ENCODE measurements around the gene PRKCE. TPM values are rescaled to one million over a fixed set of nuclear protein-coding genes. Genes with fewer than 3 reads are reported as not detected.

Gene PRKCE
- total RNA-seq, 1 experiment from 2014 or later = 21.7 TPM

DNA sequence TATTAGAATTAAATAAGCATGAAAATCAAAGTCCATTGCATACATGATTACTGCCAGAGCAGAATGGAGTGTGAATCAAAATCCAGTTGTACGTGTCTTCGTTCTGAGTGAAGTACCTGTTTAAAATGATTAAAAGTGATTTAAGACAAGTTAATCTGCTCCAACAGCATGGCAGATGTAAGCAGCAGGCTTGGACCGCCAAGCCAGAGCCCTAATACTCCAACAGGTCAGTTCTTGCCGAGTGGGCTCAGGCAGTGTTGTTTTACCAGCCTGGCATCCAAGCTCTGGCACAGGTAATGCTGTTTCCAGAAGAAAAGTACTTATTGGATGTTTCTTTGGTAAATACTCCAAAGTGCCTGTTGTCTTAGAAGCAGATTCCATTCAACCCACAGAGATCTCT, 474.3 kb downstream of the PRKCE start:
- intact Hi-C loops (cut with micrococcal nuclease; ENCODE audit: unreplicated experiment) = no loop called here
- CTCF ChIA-PET = no interaction called here
- POLR2A ChIA-PET (ENCODE audit: unreplicated experiment) = no interaction called here

DNA sequence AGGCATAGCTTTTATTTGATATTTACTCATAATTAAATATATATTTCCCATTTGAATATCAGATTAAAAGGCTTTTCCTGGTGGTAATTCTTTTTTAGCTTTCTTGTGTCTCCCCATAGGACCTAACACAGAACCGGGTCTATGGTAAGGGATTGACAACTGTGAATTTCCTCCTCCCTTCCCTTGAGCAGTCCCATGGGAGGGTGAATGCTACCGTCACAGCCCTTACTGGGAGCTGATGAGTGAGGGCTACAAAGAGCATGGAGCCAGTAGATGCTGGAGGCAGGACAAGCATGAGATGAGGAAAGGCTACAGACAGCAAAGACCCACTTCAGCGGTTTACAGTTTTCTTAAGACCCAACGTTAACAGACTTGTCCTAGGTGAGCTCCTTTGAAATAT, 475.1 kb downstream of the PRKCE start:
- Histone ChIP-seq H3K9me3 (ENCODE audit: insufficient read depth, low read depth) (no peaks in the 10 kb centered on the region), H3K79me2 (ENCODE audit: low read depth) (no peaks in the 10 kb centered on the region), H3K27ac (no peak overlapping the region), H4K20me1 (ENCODE audit: insufficient read depth) (no peaks in the 10 kb centered on the region), H3K36me3 (ENCODE audit: low read depth) (no peaks in the 10 kb centered on the region), H3K9me2 (ENCODE audit: insufficient read depth) (no peaks in the 10 kb centered on the region), H3K4me3 (no peak overlapping the region), H3F3A (ENCODE audit: insufficient read depth, low read depth) (peaks cover 18% of the 10 kb centered on the region), H3K4me2 (no peak overlapping the region), H3K4me1 (replicated peaks; ENCODE audit: insufficient read depth) (peaks cover 22% of the 10 kb centered on the region), H3K27me3 (ENCODE audit: insufficient read depth, low read depth) (no peaks in the 10 kb centered on the region), H2AFZ (no peak overlapping the region)
- BruUV-seq (replicated peaks) = no TSS peak
- intact Hi-C loops (cut with micrococcal nuclease; ENCODE audit: unreplicated experiment) = no loop called here
- ChIA-PET POLR2A (ENCODE audit: unreplicated experiment) (no interaction called here), CTCF (no interaction called here)
- DNase-seq = no peak
- no peak for TF ChIP-seq EZH2 (IDR thresholded peaks at IDR 0.05; ENCODE audit: low read depth)
- TF ChIP-seq, protein P1, sequence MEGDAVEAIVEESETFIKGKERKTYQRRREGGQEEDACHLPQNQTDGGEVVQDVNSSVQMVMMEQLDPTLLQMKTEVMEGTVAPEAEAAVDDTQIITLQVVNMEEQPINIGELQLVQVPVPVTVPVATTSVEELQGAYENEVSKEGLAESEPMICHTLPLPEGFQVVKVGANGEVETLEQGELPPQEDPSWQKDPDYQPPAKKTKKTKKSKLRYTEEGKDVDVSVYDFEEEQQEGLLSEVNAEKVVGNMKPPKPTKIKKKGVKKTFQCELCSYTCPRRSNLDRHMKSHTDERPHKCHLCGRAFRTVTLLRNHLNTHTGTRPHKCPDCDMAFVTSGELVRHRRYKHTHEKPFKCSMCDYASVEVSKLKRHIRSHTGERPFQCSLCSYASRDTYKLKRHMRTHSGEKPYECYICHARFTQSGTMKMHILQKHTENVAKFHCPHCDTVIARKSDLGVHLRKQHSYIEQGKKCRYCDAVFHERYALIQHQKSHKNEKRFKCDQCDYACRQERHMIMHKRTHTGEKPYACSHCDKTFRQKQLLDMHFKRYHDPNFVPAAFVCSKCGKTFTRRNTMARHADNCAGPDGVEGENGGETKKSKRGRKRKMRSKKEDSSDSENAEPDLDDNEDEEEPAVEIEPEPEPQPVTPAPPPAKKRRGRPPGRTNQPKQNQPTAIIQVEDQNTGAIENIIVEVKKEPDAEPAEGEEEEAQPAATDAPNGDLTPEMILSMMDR (conservative IDR thresholded peaks at IDR 0.05) = no peak

More for the DNA sequence above, 474.3 kb downstream of the PRKCE start:
- DNase-seq = no peak
- H3K27me3 ChIP-seq (ENCODE audit: insufficient read depth, low read depth) = no peaks in the 10 kb centered on the region
- BruUV-seq (replicated peaks) = no TSS peak
- H2AFZ ChIP-seq = no peak overlapping the region
- H3K4me2 ChIP-seq = no peak overlapping the region
- H3K79me2 ChIP-seq (ENCODE audit: low read depth) = no peaks in the 10 kb centered on the region
- peaks cover 30% of the 10 kb centered on the region for H3K4me1 ChIP-seq (replicated peaks; ENCODE audit: insufficient read depth)
- H3K9me2 ChIP-seq (ENCODE audit: insufficient read depth) = no peaks in the 10 kb centered on the region
- peaks cover 22% of the 10 kb centered on the region for H3F3A ChIP-seq (ENCODE audit: insufficient read depth, low read depth)
- no peak overlapping the region for H3K4me3 ChIP-seq
- no peak overlapping the region for H3K27ac ChIP-seq
- H3K36me3 ChIP-seq (ENCODE audit: low read depth) = no peaks in the 10 kb centered on the region
- TF ChIP-seq EZH2 (IDR thresholded peaks at IDR 0.05; ENCODE audit: low read depth) = no peak
- TF ChIP-seq, protein P1 (conservative IDR thresholded peaks at IDR 0.05) = no peak
- H3K9me3 ChIP-seq (ENCODE audit: insufficient read depth, low read depth) = no peaks in the 10 kb centered on the region
- no peaks in the 10 kb centered on the region for H4K20me1 ChIP-seq (ENCODE audit: insufficient read depth)

DNA sequence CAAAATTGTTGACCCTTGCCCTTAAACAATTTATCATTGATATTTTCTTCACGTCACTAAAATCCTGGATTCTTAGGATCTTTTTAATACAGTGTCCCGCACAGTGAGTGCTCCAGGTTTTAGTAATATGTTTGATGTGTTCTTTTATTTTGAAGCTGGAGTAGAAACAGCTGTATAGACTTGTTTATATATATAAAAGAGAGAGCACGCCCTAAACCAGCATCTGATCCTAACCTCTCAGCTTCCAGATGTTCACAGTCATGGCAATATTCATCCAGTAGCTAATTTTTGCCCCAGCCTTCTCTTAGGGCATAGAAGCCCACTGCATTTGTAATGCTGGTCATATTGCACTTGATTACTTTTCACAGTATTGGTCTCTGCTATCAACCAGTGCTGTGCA, 475.7 kb downstream of the PRKCE start:
- no peaks in the 10 kb centered on the region for H3K36me3 ChIP-seq (ENCODE audit: low read depth)
- no peaks in the 10 kb centered on the region for H3K27me3 ChIP-seq (ENCODE audit: insufficient read depth, low read depth)
- H3K4me2 ChIP-seq = no peak overlapping the region
- intact Hi-C loops (cut with micrococcal nuclease; ENCODE audit: unreplicated experiment) = no loop called here
- no peak overlapping the region for H3K4me3 ChIP-seq
- H3K79me2 ChIP-seq (ENCODE audit: low read depth) = no peaks in the 10 kb centered on the region
- no peaks in the 10 kb centered on the region for H3K9me2 ChIP-seq (ENCODE audit: insufficient read depth)
- no peak for DNase-seq
- TF ChIP-seq, protein P1 (conservative IDR thresholded peaks at IDR 0.05) = no peak
- TF ChIP-seq EZH2 (IDR thresholded peaks at IDR 0.05; ENCODE audit: low read depth) = no peak
- H4K20me1 ChIP-seq (ENCODE audit: insufficient read depth) = no peaks in the 10 kb centered on the region
- peaks cover 16% of the 10 kb centered on the region for H3K4me1 ChIP-seq (replicated peaks; ENCODE audit: insufficient read depth)
- no peak overlapping the region for H2AFZ ChIP-seq
- BruUV-seq (replicated peaks) = no TSS peak
- no peaks in the 10 kb centered on the region for H3K9me3 ChIP-seq (ENCODE audit: insufficient read depth, low read depth)
- ChIA-PET CTCF (no interaction called here), POLR2A (ENCODE audit: unreplicated experiment) (interaction anchor here (0.5 kb wide), 1 partner anchor 282 kb away, joined by 8 read pairs; no protein-coding TSS in a partner anchor)
- peaks cover 11% of the 10 kb centered on the region for H3F3A ChIP-seq (ENCODE audit: insufficient read depth, low read depth)
- H3K27ac ChIP-seq = no peak overlapping the region
